HG02759 (cell line): ENCODE results near the gene MRPL19.
A peak's percentile ranks its signal among the peaks of the same experiment; 100 is the strongest.

Source experiments
- ATAC-seq: cut with Tn5 transposase; IDR thresholded peaks from one replicate; pipeline ENCODE4 v1.9.1; 2021; ENCODE audit warnings: mild to moderate bottlenecking, moderate library complexity; ENCODE audit not compliant: unreplicated experiment

The MRPL19 gene

GRCh38 chr2:75614162-75614651 is 32.4 kb upstream of the MRPL19 start:
- no peak for ATAC-seq

GRCh38 chr2:75616406-75616805 is 30.2 kb upstream of the MRPL19 start:
- ATAC-seq: no peak

GRCh38 chr2:75616933-75617332 is 29.6 kb upstream of the MRPL19 start:
- ATAC-seq: no peak

GRCh38 chr2:75619956-75620740 is 26.4 kb upstream of the MRPL19 start:
- no peak for ATAC-seq

- no peak for ATAC-seq
These were observed 25.4 kb upstream of the MRPL19 start for GRCh38 chr2:75621228-75621627.

GRCh38 chr2:75622500-75622899 is 24.1 kb upstream of the MRPL19 start:
- ATAC-seq: no peak

- ATAC-seq: no peak
These were observed 23.7 kb upstream of the MRPL19 start for GRCh38 chr2:75622929-75623328.

GRCh38 chr2:75627902-75628504 is 18.6 kb upstream of the MRPL19 start:
- peak; percentile 89 for ATAC-seq

- ATAC-seq: no peak
These were observed 14.4 kb upstream of the MRPL19 start for GRCh38 chr2:75632091-75632701.

- ATAC-seq: no peak
These were observed 13.8 kb upstream of the MRPL19 start for GRCh38 chr2:75632813-75633212.

GRCh38 chr2:75633620-75634019 is 13.0 kb upstream of the MRPL19 start:
- no peak for ATAC-seq

- no peak for ATAC-seq
These were observed 11.6 kb upstream of the MRPL19 start for GRCh38 chr2:75634945-75635344.

- no peak for ATAC-seq
These were observed 9.0 kb upstream of the MRPL19 start for GRCh38 chr2:75637568-75637967.

GRCh38 chr2:75640621-75641121 is 5.9 kb upstream of the MRPL19 start:
- ATAC-seq: peak; percentile 99

GRCh38 chr2:75641587-75641986 is 5.0 kb upstream of the MRPL19 start:
- ATAC-seq: no peak

- no peak for ATAC-seq
These were observed 2.6 kb upstream of the MRPL19 start for GRCh38 chr2:75643980-75644379.

GRCh38 chr2:75645643-75646042 is 940 bp upstream of the MRPL19 start:
- no peak for ATAC-seq

GRCh38 chr2:75646090-75646582 is 447 bp upstream of the MRPL19 start:
- peak; percentile 10 for ATAC-seq

- ATAC-seq: no peak
These were observed 1.2 kb downstream of the MRPL19 start for GRCh38 chr2:75647771-75648170.

- ATAC-seq: no peak
These were observed 7.4 kb downstream of the MRPL19 start for GRCh38 chr2:75654012-75654411.

GRCh38 chr2:75655861-75656260 is 9.3 kb downstream of the MRPL19 start:
- no peak for ATAC-seq

- no peak for ATAC-seq
These were observed 10.0 kb downstream of the MRPL19 start for GRCh38 chr2:75656563-75656962.
